ENCODE results near the gene FBXL14.

GRCh38 chr12:1518591-1519516, 75.5 kb downstream of the FBXL14 start:
- TF ChIP-seq EZH2 (IDR thresholded peaks at IDR 0.05; ENCODE audit: insufficient read depth, poor library complexity, severe bottlenecking) (no peak), EZH2phosphoT487 (IDR thresholded peaks at IDR 0.05; ENCODE audit: insufficient read depth, low read depth) (no peak)

Measured in GM23248 (cell line).